ENCODE results near the gene PLTP. TPM values are rescaled to one million over a fixed set of nuclear protein-coding genes. Genes with fewer than 3 reads are reported as not detected.

The PLTP gene
- total RNA-seq, 2 donors from 2014 or later: 14.7 to 49.5 TPM

DNA sequence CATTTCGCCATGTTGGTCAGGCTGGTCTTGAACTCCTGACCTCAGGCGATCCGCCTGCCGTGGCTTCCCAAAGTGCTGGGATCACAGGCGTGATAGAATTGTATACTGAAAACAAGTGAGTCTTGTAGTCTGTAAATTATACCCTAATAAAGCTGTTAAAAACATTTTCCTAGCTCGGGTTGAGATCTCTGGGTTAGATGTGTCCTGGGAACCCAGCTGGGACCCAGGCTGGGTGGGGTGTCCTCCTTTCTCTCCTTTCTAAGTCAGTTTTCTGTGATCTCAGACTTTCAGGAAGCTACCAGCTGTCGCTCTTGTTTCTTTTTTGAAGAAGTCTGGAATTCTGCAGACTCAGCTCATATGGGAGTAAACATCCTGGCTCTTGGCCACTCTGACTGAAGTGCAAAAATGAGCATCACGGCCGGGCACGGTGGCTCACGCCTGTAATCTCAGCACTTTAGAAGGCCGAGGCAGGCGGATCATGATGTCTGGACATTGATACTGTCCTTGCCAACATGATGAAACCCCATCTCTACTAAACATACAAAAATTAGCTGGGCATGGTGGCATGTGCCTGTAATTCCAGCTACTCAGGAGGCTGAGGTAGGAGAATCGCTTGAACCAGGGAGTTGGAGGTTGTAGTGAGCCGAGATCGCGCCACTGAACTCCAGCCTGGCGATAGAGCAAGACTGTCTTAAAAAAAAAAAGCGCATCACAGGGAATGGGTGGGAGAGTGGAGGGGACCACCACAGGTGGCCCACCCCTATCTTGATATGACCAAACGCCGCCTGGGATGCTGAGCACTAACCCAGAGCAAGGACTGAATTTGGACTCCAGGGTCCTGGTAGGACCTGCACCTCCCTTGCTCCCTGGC is 12.7 kb upstream of the PLTP start:
- intact Hi-C loops (cut with DNase I, micrococcal nuclease): no loop called here
- DNase-seq (peak in 1 of 2 donors; percentile 43), ATAC-seq (peak; percentile 32)

DNA sequence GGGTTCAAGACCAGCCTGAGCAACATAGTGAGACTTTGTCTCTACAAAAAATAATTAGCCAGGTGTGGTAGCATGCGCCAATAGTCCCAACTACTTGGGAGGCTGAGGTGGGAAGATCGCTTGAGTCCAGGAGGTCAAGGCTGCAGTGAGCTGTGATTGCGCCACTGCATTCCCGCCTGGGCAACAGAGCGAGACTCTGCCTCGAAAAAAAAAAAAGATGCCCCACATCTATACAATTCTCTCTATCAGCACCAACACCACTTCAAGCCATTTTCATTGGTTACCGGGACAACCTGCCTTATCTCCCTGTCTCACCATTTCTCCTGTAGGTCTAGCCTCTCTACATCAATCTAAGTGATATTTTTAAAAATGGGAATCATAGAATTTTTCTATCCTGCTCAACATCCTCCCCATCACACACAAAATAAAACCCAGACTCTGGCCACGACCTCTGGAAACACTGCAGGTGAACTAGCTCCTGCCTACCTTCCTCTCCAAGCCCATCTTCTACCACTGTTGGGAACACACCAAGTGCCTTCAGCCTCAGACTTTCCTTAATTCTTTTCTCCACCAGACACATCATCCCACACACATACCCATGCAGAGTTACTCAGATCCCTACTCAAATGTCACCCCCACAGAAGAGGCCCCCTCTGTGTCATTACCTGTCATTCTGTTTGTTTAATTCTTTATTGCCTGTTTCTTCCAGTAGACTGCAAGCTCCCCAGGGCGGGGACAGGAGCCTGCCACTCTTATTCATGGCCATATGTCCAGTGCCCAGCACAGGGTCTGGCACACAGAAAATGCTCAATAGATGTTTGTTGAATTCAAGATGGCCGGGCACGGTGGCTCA is 9.6 kb upstream of the PLTP start:
- ATAC-seq (peak; percentile 39), DNase-seq (no peak)
- intact Hi-C loops (cut with DNase I, micrococcal nuclease): no loop called here

DNA sequence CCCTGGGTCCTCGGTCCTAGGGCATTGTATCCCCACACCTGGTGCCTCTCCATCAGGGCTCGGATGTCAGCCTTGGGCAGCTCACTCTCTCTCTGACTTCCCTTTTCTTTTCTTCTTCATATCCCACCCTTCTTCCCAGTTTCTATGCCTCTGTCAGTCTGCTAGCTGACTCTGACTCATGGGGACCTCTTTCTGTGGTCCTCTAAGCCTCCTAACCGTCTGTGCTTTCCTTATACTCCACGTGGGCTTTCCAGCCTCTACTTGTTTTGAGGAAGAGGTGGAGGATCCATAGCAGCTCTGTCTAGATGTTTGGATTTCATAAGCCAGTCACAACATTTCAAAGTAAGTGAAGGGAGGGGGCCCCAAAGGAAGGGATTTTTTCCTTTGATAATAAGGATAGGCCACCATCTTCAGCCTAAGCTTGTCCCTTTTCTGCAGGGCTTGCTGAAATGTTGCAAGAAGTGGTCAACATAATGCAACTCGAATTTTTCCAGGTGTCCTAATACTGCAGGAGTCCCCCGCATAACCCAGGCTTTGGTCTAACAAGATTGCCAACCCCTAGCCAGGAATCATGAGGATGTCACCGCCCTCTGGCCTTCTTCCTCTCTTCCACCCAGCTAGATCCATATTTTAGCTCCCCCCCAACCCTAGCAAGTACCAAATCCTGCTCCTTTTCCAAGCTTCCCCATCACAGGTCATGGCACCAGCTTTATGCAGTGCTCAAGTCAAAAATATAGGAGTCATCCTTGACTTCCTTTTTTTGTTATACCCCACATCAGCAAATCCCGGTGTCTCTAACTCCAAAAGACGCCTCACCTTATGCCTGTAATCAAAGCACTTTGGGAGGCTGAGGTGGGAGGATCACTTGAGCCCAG is 8.7 kb upstream of the PLTP start:
- DNase-seq (no peak), ATAC-seq (no peak)
- intact Hi-C loops (cut with DNase I, micrococcal nuclease): no loop called here

DNA sequence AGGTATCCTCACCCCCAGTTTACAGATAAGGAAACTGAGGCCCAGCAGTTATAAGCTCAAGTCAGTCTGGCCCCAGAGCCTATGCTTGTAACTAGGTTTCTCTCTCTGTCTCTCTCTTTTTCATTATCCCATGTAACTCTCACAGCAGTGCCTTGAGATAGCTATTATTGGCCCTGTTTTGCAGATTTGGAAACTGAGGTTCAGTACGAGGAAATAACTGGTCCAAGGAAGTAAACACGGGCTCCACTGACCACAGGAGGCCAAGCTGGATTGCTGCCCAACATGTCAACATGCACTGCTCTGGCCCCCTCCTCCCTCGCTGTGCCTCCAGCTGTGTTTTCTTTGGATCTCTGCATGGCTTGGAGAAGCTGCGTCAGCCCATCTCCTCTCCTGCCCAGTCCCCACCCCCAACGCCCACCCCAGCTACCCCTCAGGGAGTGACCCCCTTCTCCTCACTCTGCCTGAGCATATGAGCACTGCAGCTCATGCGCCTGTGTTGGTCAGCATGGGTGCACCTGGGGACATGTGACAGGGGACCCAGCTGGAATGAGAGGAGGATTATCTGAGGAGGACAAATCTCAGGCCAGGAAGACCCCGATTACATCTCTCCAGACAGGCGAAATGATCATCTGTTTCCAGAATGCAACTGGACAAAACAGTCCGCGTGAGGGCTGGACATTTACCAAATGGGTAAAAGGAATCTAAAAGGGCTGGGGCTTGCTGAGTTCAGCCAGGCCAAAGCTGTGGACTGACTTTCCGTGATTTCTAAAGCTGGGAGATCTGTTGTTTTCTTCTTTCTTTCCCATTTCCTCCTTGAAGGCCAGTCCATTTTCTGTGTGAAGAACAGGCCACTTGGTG is 7.8 kb upstream of the PLTP start:
- DNase-seq (peak; percentile 48 to 50), ATAC-seq (no peak)
- intact Hi-C loops (cut with DNase I, micrococcal nuclease): loop anchor here in 1 of 2 donors (10.0 kb wide), 1 partner anchor 505 kb away; the partner anchor contains the start of gene PIGT

DNA sequence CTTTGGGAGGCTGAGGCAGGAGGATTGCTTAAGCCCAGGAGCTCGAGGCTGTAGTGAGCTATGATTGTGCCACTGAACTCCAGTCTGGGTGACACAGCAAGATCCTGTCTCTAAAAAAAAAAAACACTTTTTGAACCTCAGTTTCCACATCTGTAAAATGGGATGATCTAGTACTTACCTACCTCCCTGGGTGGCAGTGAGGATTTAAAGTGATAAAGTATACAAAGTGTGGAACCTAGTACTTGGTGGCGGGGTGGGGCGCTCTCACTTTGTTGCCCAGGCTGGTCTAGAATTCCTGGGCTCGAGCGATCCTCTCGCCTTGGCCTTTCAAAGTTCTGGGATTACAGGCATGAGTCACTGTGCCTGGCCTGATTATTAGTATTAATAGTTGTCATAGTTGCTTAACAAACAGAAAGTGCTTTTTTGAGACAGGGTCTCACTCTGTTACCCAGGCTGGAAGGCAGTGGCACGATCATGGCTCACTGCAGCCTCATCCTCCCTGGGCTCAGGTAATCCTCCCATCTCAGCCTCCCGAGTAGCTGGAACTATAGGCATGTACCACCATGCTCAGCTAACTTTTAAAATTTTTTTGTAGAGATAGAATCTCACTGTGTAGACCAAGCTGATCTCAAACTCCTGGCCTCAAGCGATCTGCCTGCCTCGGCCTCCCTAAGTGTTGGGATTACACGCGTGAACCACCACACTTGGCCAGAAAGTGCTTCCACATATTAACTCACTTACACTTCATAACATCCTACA is 7.0 kb upstream of the PLTP start:
- no peak for DNase-seq
- intact Hi-C loops (cut with DNase I, micrococcal nuclease): loop anchor here in 1 of 2 donors (10.0 kb wide), 1 partner anchor 504 kb away; the partner anchor contains the start of gene PIGT
- no peak for ATAC-seq

DNA sequence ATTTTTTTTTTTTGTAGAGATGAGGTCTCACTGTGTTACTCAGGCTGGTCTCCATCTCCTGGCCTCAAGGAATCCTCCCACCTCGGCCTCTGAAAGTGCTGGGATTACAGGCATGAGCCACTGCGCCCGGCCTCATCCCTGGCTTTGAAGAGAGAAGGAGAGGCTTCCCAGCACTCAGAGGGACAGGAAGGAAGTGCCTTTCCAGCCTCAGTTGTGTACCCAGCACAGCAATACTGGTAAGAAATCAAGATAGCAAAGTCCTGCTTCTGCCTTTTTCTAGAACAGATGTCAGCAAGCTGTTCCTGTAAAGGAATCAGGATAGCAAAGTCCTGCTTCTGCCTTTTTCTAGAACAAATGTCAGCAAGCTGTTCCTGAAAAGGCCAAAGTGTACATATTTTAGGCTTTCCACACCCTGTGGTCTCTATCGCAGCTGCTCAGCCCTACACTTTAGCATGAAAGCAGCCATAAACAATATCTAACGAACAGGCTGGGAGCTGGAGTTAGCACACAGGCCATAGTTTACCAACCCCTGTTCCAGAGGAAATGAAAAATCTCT is 6.3 kb upstream of the PLTP start:
- intact Hi-C loops (cut with DNase I, micrococcal nuclease): loop anchor here in 1 of 2 donors (10.0 kb wide), 1 partner anchor 503 kb away; the partner anchor contains the start of gene PIGT
- DNase-seq (no peak), ATAC-seq (peak; percentile 65)

DNA sequence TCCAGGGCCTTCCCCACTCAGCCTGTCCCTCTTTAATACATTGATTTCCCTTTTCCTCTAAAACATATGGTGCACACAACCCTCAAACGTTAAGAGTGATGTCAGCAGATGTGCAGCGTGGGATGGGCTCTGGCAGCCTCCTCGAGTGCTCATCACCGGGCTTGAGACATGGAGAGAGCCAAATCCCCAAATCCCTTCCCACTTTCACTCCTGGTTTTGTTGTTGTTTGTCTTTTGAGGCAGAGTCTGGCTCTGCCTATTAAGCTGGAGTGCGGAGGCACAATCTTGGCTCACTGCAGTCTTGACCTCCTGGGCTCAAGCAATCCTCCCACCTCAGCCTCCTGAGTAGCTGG is 5.8 kb upstream of the PLTP start:
- ATAC-seq: no peak
- intact Hi-C loops (cut with DNase I, micrococcal nuclease): loop anchor here in 1 of 2 donors (10.0 kb wide), 1 partner anchor 503 kb away; the partner anchor contains the start of gene PIGT
- DNase-seq: no peak

DNA sequence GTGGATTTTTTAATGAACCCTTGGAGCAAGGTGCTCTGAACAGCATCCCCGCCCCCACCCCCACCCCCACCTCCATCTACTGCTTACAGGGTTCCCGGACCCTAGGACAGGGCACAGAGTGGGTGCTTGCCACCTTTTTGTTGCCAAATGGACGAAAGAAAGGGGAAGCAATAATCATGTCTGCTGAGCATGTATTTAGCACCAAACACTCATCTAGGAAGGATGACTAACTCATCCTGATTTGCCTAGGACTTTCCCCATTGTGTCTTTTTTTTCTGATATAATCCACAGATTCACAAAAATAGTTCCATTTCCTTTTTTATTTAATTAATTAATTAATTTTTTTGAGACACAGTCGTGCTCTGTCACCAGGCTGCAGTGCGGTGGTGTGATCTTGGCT is 1.2 kb upstream of the PLTP start:
- intact Hi-C loops (cut with DNase I, micrococcal nuclease): loop anchor here in 1 of 2 donors (10.0 kb wide), 1 partner anchor 498 kb away; the partner anchor contains the start of gene PIGT
- no peak for ATAC-seq
- DNase-seq: no peak

DNA sequence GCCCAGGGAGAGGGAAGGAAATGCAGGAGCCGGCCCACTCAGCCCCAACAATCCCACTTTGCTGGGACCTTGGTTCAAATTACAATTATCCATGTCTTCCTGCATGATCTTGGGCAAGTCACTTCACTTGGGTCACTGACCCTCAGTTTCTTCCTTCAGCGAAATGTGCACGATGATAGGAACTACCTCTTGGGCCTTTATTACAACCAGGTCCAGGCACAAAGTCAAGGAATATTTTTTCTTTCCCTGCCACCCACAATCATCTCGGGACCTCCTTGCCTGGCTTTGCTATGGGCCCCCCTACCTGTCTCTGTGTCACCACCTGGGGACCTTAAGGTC is 358 bp upstream of the PLTP start:
- no peak for ATAC-seq
- intact Hi-C loops (cut with DNase I, micrococcal nuclease): loop anchor here in 1 of 2 donors (10.0 kb wide), 1 partner anchor 498 kb away; the partner anchor contains the start of gene PIGT
- no peak for DNase-seq

DNA sequence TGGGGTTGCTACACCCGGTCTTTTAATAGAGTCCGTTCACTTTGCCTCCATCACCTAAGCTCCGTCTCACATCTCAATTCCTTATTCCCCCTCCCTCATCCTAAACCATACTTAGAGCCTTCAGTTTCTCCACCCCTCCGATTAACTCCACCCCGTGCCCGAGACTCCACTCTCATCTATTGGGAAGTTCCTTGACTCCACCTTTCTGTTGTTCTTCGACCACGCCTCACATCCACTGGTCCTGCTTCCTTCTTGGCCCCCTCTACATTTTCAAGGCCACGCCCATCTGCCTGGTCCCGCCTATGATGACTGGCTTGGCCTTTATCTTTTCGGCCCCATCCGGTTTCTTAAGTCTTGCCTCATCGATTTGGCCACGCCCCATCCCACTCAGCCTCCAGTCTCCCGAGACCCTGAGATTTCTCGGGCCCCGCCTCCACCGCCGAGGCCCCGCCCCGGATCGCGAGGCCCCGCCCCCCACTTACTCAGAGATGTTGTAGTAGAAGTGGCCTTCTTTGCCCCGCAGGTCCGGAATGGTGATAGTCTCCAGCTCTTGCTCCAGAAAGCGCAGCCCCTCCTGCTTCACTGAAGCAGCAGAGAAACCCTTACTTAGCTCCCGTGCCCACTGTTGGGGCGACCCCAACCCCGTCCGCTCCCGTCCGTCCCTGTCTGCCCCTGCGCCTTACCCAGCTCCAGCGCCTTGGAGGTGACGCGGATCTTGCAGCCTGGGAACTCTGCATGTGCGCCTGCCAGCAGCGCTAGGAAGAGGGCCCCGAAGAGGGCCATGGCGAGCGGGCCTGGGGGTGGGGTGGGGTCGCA is 1.1 kb downstream of the PLTP start:
- intact Hi-C loops (cut with DNase I, micrococcal nuclease): loop anchor here in 1 of 2 donors (10.0 kb wide), 1 partner anchor 496 kb away; the partner anchor contains the start of gene PIGT
- ATAC-seq (peak; percentile 84), DNase-seq (peak; percentile 96 to 98)

DNA sequence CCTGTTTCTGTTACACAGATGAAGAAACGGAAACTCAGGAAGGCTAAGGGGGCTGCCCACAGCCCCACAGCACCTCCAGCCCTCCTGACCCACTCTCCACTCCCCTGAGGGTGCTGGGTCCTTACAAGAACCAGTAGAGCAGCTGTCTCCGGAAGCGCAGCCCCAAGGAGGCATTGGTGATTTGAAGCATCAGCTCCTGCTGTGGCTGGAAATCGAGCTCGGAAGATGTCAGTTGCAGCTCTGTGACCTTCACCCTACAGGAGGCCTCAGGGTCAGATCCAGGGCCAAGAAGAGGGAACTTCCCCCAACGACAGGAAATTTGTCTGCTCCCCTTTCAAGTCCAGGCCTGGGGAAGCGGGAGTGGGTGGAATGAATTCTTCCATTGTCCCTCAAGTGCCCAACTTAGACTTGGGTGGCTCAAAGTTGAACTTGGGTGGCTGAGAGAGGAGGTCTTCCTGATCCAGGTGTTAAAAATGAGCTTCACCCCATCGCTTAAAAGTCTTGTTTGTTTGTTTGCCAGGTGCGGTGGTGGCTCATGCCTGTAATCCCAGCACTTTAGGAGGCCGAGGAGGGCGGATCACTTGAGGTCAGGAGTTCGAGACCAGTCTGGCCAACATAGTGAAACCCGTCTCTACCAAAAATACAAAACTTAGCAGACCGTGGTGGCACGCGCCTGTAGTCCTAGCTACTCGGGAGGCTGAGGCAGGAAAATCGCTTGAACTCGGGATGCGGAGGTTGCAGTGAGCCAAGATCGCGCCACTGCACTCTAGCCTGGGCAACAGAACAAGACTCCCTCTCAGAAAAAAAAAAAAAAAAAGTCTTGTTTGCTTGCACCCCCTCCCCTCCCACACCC is 1.9 kb downstream of the PLTP start:
- no peak for DNase-seq
- intact Hi-C loops (cut with DNase I, micrococcal nuclease): loop anchor here in 1 of 2 donors (10.0 kb wide), 1 partner anchor 495 kb away; the partner anchor contains the start of gene PIGT
- no peak for ATAC-seq

DNA sequence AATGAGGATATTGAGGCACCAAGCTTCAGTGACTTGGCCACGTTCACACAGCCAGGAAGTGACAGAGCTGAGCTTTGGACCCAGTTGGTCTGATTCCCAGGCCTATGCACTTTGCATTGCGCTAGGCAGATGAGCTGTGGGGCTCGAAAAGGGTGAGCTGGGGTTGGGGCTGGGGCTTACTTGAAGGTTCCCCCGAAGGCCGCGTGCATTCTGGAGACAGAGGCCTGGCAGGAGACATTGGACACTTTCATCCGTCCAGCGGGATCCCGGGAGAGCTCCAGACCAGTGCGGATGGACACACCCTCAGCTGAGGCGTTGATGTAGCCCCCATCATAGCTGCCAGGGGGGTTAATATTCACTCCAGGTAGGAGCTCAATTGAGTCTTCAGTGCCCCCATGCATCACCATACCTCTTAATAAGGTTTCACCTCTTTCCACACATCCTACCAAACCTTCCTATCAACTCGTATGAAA is 2.6 kb downstream of the PLTP start:
- no peak for DNase-seq
- peak; percentile 21 for ATAC-seq
- intact Hi-C loops (cut with DNase I, micrococcal nuclease): no loop called here

DNA sequence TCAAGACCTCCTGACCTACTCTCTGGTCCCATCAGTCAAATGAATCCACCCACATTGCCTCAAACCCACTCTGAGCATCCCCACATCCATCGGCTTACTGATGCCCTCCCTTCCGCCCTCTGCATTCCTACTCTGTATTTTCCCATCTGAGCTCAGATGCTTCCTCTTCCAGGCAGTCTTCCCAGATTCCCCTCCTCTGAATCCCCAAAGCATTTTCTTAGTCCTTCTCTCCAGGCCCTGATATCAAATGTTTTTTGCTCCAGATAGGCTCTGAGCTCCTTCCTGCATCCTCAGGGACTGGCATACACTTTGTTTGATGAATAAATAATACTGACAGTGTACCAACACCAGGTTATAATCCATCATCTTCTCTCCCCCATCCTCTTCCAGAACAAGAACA is 3.9 kb downstream of the PLTP start:
- no peak for ATAC-seq
- intact Hi-C loops (cut with DNase I, micrococcal nuclease): no loop called here

DNA sequence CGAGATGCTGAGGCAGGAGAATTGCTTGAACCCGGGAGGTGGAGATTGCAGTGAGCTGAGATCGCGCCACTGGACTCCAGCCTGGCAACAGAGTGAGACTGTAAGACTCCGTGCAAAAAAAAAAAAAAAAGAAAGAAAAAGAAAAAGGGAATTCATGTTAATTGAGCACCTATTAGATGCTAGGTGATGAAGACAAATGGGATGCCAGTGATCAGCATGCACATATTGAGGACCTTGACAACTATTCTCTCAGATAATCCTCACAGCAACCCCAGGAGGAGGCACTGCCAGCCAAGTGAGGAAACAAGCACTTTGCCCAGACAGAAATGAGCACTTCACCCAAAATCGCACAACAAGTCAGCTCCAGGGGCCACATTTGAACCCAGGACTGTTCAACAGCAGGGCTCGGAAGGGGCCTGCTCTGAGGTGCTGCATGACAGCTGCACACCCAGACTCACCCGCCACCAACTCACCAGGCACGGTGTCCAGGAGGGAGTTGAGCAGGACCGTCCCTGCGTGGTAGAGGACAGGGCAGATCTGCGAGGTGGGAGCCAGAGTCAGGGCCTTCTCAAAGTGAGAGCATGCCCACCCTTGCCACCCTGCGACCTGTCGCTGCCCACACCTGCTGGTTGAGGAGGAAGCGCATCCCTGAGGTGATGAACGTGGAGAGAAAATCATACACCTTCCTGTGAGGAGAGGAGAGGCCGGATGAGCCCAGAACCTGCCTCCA is 4.6 kb downstream of the PLTP start:
- intact Hi-C loops (cut with DNase I, micrococcal nuclease): no loop called here
- no peak for DNase-seq
- no peak for ATAC-seq

More for the DNA sequence above, 3.9 kb downstream of the PLTP start:
- no peak for DNase-seq
